ENCODE data around the gene TSFM.

The TSFM gene

DNA sequence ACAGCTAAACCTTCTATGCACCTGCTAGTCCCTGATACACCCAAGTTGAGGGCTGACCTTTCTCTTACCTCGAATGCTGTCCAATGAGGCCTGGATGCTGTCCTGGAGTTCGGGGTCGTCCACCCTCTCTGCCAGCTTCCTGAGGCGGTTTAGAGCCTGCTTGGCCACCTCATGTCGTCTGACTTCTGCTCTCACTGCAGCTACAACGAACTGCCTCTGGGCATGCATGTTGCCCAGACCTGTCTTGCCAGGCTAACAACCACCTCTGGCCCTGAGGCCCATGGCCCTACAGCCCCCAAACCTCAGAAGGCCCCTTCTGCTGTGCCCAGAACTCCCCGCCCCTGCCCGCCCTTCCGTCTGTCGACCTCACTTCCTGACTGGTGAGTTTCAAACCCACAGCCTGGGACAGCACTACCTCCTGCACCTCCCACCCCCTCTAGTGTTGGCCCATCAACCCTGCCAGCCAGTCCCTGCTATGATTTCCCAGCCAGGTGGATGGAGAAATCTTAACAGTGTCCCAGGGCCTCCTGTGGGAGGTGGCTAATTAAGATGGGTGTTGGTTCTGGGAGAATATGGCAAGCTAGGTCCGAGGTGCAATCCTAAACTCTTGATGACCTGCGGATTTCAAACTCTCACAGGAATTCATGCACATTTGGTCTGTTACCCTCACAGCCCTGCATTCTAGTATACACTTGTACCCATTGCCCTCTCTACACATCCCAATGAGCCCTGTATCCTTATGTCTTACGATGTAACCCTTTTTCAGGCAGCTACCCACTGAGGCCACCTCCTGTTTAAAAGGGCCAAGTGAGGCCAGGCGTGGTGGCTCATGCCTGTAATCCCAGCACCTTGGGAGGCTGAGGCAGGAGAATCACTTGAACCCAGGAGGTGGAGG is 40.5 kb upstream of the TSFM start:
- TF ChIP-seq, protein P1, sequence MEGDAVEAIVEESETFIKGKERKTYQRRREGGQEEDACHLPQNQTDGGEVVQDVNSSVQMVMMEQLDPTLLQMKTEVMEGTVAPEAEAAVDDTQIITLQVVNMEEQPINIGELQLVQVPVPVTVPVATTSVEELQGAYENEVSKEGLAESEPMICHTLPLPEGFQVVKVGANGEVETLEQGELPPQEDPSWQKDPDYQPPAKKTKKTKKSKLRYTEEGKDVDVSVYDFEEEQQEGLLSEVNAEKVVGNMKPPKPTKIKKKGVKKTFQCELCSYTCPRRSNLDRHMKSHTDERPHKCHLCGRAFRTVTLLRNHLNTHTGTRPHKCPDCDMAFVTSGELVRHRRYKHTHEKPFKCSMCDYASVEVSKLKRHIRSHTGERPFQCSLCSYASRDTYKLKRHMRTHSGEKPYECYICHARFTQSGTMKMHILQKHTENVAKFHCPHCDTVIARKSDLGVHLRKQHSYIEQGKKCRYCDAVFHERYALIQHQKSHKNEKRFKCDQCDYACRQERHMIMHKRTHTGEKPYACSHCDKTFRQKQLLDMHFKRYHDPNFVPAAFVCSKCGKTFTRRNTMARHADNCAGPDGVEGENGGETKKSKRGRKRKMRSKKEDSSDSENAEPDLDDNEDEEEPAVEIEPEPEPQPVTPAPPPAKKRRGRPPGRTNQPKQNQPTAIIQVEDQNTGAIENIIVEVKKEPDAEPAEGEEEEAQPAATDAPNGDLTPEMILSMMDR (IDR thresholded peaks at IDR 0.05): no peak

DNA sequence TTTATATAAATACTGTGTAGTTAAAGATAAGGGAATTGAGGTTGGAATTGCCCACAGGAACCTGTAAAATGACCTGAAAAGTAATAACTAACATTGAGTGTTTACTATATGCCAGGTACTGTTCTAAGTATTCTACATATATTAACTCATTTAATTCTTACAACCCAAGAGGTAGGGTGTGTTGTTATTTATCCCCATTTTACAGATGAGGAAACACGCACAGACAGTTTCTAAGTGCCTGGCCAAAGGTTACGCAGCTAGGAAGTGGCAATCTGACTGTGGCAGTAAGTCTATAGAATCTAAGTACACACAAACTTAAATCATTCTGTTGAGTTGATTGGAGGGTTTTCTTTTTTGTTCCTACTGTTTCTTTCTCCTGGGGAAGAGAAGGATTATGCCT is 38.8 kb upstream of the TSFM start:
- TF ChIP-seq, protein P1 (IDR thresholded peaks at IDR 0.05): no peak

DNA sequence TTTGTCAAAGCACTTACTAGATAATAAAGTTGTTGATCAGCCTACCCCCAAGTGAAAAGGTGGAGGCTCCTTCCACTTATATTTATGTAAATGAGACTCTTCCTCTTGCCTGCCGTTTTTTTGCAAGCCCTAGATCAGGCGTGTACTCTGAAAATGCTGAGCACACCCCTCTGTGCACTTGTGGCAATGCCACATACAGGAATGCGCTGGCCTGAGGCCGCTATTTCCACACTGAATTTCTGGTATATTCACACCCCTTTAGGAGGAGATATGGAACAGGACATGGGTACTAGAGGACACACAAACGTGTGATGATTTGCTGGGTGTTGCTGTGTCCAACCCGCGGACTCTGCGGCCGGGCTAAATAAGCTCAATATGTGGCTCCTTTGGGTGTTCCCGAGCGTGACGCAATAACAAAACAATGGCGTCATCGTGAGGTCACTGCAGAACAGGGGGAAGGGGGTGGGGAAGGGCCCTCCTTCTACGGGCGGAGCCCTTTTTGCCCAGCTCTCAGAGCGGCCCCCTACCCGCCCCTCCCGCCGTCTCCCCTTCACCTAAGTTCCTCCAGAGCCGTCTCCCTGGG is 38.3 kb upstream of the TSFM start:
- TF ChIP-seq, protein P1 (IDR thresholded peaks at IDR 0.05): no peak

DNA sequence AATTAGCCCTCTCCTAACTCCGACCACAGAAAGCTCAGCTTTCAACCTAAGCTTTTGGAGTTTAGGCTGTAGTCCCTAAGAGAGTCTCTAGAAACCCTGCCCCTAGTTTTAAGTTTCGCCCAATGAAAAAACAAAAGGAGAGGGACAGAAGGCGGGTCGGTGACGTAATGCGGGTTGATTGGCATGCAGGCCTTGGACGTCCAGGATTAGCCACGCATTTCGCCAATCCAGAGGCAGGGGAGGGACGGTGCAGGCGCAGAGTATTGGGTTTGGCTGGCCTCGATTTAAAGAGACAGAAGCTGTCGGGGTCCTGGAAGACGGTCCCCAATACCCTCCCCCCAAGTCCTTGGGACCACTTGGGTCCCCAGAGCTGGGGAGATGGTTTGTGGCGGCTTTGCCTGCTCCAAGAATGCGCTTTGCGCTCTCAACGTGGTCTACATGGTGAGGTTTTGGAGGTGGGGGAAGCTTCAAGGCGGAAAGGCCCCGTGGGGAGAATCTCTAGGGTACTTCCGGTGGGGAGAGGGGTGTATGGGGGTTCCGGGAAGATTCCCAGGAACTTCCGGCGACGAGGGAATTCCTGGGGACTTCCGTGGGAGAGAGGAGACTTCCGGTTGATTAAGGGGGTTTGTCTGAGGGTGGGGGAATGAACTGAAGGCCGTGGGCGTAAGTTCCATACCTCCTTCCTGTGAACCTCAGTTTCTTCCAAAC is 37.7 kb upstream of the TSFM start, which contains the start of gene TSPAN31:
Gene TSPAN31 (plus strand): TSS at position 263 of the 708 bp plus-strand sequence. CDS start 116 bp downstream, at position 379.
- TF ChIP-seq, protein P1 (IDR thresholded peaks at IDR 0.05): no peak

DNA sequence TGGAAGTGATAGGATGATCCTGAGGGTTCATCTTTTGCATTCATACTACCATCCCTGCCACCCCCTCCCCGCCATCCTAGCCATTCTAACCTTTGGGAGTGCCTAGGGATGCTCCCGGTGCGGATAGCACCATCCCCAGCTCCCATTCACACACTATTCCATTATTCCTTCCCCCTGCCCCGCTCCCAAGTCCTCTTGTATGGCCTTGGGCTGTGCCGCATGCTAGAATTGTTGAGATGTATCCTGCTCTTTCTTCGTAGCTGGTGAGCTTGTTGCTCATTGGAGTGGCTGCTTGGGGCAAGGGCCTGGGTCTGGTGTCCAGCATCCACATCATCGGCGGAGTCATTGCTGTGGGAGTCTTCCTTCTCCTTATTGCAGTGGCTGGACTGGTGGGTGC is 37.1 kb upstream of the TSFM start:
- TF ChIP-seq, protein P1 (IDR thresholded peaks at IDR 0.05): no peak

DNA sequence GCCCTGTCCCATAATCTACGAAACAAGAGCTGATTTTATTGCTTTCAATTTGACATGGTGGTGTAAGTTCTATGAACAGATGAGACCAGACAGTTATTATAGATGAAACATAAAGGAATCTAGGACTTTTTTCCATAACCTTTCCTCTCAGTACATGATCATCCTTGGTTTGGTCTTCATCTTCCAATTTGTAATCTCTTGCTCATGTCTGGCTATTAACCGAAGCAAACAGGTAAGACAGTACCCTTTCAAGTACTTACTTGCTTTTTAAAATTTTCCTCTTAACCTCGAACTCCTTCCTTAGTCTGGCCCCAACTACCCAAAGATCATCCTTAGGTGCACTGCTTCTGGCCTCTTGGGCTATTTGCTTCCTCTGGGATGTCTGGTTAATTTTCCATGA is 36.6 kb upstream of the TSFM start:
- TF ChIP-seq, protein P1 (IDR thresholded peaks at IDR 0.05): no peak

DNA sequence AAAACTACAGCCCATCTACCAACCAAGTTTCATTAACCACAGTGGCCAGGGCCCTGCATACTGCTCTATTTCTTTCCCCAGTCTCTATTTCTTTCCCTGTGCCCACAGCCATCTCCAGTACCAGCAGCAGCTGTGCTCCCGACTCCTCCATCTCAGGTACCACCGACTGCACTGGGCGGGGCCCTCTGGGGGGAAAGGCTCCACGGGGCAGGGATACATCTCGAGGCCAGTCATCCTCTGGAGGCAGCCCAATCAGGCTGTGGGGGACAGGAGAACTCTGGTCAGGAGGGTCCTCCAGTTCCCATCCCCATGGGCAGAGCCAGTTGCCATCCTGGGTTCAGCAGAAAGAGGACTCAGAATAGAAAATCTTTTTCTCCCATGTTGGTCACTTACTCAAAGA is 33.5 kb upstream of the TSFM start:
- TF ChIP-seq, protein P1 (IDR thresholded peaks at IDR 0.05): no peak

All from LNCAP (cell line).